HUDEP-2 (cell line): ENCODE data around the gene CABP7.

Experiments used
- DNase-seq, 76 experiments: peaks; one replicate each; lab custom pipeline; 2025; ENCODE audit not compliant: unreplicated experiment in 76 of 76; lab: John Stamatoyannopoulos, UW

The CABP7 gene

DNA sequence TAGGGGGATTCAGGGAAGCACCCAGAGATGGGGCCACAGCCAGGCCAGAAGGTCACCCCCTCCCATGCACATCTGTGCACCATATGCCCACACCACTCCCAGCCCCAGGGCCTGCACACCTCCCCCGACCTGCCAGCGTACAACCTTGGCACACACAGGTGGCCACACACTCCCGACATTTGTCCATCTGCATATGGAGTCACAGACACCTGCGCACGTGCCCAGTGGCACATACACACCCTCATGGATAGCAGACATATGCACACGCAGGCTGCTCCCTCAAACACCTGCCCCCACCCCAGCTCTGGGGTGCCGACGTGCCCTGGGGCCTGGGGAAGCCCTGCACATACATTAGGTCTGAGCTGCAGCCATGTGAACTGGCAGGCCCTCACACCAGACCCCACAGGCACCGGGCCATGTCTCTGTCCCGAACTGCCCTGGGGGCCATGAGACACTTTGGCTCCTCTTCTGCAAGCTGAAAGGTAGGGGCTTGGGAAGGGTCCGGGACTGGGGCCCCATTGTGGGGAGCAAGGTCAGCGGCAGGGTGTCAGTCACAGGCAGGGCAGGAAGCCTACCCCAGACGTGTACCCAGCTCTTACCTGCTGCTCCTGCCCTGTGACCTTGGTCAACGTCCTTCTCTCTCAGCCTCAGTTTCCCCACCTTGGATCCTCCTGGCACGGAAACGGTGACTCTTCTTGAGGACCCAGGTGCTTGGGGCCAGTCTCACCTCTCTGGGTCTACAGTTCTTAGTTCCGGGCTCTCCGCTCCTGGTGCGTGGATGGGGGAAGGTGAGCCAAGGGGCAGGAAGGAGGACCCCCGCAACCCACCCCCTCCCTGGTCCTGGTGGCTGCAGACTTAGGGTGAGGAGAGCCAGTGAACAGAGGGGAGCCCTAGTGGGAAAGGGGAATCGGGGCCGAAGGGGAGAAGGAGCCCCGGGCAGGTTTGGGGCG is 579 bp upstream of the CABP7 start:
- no peak for DNase-seq

- no peak for DNase-seq
These were observed 1.1 kb downstream of the CABP7 start for GRCh38 chr22:29720811-29721323.

GRCh38 chr22:29722151-29722550 is 2.3 kb downstream of the CABP7 start:
- DNase-seq: peak in 51 of 76 experiments; percentile 4 to 68 (median 45)

DNA sequence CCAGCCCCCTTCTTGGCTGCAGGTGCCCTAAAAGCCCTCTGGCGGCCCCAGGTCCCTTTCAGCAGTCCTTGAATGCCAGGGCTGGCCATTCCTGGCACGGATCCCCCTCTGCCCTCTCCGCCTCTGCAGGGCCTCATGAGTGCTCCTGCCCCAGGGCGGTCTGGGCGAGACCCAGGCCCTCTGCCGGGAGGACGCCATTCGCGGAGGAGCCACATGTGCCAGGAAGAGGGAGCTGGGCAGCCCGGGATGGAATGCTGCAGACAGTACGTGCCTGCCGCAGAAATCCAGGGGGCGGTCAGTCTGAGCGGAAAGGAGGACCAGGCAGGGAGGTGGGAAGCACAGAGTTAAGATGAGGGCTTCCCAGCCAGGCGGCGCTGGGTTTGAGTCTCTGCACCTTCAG is 2.8 kb downstream of the CABP7 start:
- DNase-seq: no peak

DNA sequence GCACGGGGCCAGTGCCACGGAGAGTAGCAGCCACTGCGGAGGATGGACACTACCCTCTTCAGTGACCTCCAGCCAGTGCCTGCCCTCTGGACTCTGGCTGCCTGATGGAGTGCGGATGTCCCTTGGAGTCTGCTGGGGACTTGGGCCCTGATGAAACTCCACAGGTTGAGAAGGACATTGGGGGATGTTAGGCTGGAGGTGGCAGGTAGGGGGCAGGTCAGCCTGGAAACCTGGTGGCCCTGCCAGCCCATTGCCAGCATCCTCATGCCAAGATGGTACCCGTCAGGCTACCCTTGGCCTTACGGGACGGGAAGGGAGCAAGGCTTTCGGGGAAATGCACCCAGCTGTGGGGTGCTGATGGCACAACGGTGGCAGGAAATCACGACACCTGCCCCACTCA is 4.0 kb downstream of the CABP7 start:
- no peak for DNase-seq

DNA sequence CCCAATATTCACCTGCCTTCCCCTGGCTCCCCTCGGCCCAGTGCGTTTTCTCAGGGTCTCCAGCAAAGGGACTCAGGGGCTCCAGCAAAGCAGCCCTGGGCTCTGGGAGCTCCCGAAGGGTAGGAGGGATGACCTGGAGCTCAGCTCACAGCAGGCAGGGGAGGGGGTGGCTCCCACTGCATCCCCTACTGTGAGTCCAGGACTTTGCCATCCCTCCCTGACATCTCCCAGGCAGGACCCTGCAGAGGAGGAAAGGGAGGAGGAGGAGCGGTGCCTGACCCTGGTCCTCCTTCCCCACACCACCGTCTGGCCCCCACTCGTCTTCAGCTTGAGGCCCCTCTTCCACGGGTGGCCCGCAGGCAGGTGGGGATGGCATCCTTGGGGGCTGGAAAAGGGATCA is 5.0 kb downstream of the CABP7 start:
- DNase-seq: no peak

- peak in 2 of 76 experiments; percentile 16 to 18 for DNase-seq
These were observed 6.3 kb downstream of the CABP7 start for GRCh38 chr22:29726106-29726505.

GRCh38 chr22:29726512-29727130 is 6.8 kb downstream of the CABP7 start:
- DNase-seq: no peak

DNA sequence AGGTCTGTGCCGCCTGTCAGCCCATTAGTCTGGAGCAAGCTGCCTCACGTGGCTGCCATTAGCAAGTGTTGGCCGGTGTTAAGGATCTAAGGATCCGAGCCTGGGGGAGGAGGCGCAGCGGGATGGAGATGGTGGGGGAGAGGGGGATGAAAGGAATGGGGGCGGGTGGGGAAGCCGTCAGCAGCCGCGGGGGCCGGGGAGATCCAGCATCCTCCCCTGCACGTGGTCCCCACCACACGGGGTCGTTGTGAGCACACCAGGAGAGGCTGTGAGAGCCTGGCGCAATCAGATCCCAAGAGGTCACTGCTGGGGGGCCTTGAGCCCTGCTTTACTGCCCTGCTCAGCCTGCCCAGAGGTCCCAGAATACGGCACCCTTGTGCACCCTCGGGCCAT is 7.3 kb downstream of the CABP7 start:
- DNase-seq: peak in 28 of 76 experiments; percentile 11 to 44 (median 28)

DNA sequence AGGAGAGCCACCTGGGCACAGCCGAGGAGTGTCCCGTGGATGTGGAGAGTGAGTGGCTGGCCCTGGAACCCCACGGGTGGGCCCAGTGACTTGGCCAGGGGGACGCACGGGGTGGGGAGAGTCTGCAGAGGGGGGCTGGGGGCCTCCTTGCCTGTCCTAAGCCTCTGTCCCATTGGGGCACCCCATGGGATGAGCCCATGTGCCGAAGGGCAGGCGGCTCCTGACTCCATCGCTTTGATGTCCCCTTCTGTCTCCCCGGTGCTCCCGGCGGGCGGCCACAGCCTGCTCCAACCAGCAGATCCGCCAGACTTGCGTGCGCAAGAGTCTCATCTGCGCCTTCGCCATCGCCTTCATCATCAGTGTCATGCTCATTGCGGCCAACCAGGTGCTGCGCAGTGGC is 9.4 kb downstream of the CABP7 start:
- no peak for DNase-seq

DNA sequence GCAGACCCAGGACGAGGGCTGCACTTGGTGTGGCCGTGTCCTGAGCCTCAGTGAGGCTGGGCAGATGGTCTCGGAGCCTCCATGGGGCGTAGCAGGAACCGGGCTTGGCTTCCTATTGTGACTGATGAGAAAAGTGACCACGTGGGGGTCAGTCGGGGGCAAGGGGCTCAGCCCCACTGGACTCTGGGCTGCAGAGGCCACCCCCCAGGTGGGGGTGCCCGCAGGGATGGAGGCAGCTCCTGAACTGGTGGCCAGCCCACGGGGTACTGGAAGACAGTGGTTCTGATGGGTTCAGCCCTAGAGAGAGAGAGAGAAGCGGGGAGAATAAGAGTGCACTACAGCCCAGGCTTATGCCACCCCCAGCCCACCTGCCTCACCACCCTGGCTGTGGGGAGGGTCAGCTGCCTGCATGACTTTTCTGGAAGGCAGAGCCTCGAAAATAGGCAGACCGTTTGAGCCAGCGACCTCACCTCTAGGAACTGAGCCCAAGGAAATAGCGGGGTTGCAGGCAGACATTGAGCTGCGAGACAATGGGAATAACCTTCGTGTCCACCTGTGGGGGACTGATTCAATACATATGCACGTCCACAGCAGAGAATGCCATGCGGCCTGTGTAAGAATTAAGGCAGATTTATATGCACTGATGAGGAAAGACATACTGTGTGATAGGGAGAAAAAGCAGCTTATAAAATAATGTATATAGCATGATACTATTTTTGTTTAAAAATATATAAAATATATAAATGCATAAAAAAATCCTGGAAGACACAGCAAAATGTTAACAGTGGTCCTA is 11.5 kb downstream of the CABP7 start:
- DNase-seq: no peak

DNA sequence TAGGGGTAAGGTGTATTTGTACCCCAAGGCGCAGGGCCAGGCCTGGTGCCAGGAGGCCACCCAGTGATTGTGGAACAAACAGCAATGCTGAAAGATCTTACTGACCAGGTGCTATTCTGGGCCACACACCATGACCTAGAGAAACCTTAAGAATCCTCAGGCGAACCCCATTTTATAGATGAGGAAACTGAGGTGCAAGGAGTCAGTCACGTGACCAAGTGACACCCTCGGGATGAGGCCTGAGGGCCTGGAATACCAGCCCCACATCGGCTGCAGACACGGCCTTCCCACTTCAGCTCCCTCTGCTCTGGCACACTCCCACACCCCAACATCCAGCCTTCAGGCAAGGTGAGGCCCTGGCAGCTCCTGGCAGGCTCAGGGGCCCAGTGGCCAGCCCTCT is 13.1 kb downstream of the CABP7 start:
- DNase-seq: no peak

DNA sequence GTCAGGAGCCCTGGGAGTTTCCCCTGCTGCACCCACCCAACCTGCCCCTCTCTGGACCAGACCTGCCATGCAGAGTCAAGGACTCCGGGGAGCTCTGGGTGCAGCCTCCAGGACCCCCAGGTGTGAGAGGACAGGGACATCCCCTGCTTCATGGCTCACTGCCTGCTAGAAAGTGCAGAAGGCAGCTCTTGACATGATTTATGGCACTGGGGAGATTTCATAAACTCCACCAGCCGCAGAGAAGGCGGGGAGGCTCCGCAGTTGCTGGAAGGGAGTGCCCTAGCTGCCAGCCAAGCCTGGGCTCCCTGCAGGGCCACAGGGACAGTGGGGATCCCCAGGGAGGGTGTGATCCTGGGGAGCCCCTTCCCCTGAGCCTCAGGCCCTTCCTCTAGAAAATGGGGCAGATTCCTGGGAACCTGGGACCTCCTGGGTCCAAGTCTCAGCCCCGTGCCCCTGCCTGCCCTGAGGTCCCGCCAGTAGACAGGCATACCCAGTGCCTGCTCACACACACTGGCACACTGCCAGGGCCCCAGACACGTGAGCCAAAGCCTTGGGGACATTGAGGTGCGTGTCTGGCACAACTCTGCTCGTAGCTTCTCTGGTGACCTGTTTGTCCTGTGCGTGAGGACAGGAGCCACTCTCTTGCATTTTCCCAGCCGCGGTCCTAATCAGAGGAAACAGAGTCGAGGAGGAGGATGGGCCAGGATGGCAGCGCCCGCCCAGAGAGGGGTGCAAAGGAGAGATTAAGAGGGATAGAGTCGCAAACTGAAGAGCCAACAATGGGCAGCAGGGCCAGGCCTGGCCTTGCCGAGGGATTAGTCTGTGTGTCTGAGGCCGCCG is 13.8 kb downstream of the CABP7 start:
- DNase-seq: peak; percentile 78 to 98 (median 94)

DNA sequence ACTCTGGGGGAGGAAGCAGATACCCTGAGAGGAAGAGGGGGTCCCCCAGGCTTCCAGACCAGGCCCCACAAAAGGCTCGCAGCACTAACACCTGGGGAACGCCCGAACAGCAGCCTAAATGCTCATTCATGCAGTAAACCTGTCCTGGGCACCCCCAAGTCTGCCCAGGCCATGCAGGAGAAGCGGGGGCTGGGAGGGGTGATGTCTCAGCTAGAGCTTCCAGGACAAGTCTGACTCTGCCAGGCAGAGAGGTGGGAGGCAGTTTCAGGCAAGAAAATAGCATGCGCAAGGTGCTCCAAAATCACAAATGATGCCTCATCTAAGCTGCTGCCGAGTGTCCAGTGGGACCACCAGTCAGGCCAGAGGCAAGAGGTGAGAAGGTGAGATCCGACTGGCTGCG is 14.6 kb downstream of the CABP7 start:
- DNase-seq: peak in 18 of 76 experiments; percentile 13 to 72 (median 40)

DNA sequence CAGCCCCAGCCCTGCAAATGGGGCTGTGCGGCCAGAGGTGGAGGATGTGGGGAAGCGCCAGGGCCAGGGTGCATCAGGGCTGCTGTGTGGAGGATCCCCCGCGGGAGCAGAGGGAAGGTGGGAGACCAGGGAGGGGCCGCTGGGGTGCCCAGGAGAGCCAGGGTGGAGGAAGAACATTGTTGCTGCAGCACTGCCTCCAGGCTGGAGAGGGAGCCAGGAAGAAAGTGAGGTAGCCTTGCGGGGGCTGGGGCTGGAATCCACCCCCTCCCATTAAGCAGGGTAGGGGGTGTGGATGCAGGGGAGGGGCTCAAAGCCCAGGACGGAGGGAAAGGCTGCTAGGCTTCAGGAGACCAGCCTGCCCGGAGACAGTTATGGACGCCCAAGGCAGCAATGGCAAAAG is 15.0 kb downstream of the CABP7 start:
- DNase-seq: peak in 1 of 76 experiments; percentile 11

DNA sequence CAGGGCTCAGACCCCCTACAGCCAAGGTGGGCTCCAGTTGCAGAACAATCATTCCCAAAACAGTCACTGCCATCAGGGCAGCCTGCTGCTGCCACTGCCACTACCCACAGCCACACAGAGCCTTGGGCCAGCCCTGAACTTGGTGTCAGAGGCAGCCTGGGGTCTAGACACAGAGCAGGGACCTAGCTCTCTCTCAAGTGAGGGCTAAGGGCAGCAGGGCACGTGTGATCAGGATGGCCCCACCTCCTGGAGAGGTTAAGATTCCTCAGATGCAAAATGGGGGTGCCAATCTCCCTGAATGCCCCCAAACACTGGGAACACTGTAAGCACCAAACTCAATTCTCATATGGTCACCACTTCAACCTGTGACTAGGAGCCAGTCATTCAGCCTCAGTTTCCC is 15.6 kb downstream of the CABP7 start:
- no peak for DNase-seq

DNA sequence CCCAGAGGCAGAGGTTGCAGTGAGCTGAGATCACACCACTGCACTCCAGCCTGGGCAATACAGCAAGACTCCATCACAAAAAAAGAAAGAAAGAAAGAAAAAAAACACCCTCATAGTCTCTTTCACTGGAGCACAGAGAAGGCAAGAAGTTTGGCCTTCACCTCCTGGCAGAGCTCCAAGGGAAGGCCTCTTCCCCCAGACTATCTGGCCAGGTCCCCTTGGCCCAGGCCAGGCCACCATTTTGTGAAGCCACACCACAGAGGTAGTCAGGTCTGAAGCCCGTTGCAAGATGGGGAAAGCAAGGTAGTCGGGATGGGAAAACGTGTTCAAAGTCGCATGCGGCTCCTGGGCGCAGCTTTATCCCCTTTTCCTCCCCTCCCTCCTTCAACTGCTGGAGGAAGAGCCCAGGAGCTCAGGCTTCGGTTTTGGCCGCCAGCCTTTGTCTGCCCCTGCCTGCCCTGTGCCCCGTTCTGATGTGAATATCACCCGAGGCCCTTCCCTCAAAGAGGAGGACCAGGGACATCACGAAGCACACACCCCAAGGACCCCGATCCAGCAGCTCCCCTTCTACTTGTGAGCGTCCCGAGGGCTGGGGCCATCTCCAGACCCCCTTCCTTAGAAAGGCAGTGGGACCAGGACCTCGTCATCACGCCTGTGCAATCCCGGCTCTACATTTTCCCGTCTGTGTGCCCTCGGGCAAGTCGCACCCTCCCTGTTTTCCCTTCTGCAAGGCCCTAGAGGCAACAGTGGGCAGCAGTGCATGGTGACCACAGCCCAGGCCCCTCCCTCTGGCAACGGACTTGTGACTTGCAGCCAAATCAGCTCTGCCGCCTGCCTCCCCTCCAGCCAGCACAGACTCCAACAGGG is 17.7 kb downstream of the CABP7 start:
- no peak for DNase-seq

GRCh38 chr22:29738118-29738815 is 18.5 kb downstream of the CABP7 start:
- DNase-seq: no peak
